ENCODE results near the gene KRT34.

DNA sequence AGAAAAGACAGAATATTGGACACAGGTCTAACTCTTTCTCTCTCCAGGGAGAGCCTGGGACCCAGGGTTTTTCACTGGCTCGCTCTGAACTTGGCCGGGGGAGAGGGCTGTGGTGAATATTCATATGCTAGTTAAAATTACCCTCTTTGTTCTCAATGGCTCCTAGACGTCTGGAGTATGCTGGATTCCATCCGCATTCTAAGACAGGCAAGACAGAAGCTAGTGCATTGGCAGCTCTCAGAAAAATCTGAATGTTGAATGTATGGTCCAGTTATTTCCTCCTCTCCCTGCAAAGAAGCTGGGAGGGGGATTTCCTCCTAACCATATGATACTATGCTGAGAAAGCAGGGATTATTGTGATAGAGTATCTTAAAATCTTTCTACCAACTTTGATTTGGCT, 5.6 kb upstream of the KRT34 start:
- TF ChIP-seq POLR2A (IDR thresholded peaks at IDR 0.05; ENCODE audit: low read depth, low read length) (no peak), TAF1 (IDR thresholded peaks at IDR 0.05; ENCODE audit: low read depth, low read length) (no peak), POLR2AphosphoS5 (IDR thresholded peaks at IDR 0.05; ENCODE audit: low read depth, low read length) (no peak)
